GM23338 (cell line): Measurements from ENCODE around the gene PPP1CA.

Source experiments
- EZH2phosphoT487 ChIP-seq: fragments of 200-600 bp; sonication (generic); IDR thresholded peaks from one replicate; pipeline ENCODE4 v1.8.1; 2018; ENCODE audit warnings: antibody characterized with exemption; ENCODE audit not compliant: unreplicated experiment
- POLR2AphosphoS5 ChIP-seq: IDR thresholded peaks from 2 replicates; pipeline ENCODE4 v1.6.1; 2016; ENCODE audit warnings: antibody characterized with exemption, low read depth
- TF ChIP-seq, protein P1 (sequence below), 2 experiments: fragments of 200-600 bp in 1 of 2; sonication (generic) in 1 of 2; conservative IDR thresholded peaks; 2 replicates each; pipeline versions ENCODE4 v1.5.1 to v1.6.1; 2016 to 2017; ENCODE audit warnings: antibody characterized with exemption in 2 of 2, low read depth in 2 of 2, mild to moderate bottlenecking in 2 of 2, moderate library complexity in 1 of 2
- TF ChIP-seq, protein P2 (sequence below): IDR thresholded peaks from 2 replicates; pipeline ENCODE4 v1.6.1; 2016; ENCODE audit warnings: antibody characterized with exemption

DNA sequence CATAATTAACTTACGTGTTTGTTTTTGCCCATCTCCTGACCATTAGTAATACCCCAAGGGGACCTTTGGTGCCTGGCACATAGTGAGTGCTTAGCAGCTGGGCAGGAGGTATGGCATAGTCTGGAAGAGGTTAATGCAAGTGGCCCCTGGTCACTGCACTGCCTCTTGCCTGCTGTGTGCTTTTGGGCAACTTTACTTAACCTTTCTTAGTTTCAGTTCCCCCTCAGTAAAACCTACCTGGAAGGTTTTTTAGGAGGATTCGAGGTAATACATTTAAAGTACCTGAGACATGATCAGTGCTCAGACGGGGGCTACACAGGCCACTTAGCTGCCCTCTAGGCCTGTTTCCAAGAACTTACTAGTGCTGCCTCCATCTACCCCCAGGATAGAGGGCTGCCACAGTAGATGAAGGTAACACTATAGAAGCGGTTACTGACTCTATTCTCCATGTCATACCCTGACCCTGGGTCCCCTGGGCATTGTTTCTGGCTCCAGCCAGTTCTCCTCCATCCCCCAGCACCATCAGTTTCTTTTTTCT, 51.7 kb downstream of the PPP1CA start:
- no peak for TF ChIP-seq POLR2AphosphoS5
- TF ChIP-seq EZH2phosphoT487, result no peak
- TF ChIP-seq, protein P1, sequence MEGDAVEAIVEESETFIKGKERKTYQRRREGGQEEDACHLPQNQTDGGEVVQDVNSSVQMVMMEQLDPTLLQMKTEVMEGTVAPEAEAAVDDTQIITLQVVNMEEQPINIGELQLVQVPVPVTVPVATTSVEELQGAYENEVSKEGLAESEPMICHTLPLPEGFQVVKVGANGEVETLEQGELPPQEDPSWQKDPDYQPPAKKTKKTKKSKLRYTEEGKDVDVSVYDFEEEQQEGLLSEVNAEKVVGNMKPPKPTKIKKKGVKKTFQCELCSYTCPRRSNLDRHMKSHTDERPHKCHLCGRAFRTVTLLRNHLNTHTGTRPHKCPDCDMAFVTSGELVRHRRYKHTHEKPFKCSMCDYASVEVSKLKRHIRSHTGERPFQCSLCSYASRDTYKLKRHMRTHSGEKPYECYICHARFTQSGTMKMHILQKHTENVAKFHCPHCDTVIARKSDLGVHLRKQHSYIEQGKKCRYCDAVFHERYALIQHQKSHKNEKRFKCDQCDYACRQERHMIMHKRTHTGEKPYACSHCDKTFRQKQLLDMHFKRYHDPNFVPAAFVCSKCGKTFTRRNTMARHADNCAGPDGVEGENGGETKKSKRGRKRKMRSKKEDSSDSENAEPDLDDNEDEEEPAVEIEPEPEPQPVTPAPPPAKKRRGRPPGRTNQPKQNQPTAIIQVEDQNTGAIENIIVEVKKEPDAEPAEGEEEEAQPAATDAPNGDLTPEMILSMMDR (conservative IDR thresholded peaks at IDR 0.05; ENCODE audit: low read depth in 2 of 2), result no peak
- TF ChIP-seq, protein P2, sequence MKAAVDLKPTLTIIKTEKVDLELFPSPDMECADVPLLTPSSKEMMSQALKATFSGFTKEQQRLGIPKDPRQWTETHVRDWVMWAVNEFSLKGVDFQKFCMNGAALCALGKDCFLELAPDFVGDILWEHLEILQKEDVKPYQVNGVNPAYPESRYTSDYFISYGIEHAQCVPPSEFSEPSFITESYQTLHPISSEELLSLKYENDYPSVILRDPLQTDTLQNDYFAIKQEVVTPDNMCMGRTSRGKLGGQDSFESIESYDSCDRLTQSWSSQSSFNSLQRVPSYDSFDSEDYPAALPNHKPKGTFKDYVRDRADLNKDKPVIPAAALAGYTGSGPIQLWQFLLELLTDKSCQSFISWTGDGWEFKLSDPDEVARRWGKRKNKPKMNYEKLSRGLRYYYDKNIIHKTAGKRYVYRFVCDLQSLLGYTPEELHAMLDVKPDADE, result no peak
